Loucy (cell line): ENCODE data around the gene ASF1B.
"Not testable (repeated sequence)": the region's sequence is repeated elsewhere in the genome, so short reads cannot be mapped to it uniquely, and the experiment has no call there.

Experiments used
- H2AFZ ChIP-seq: fragments of 200-600 bp; sonication (generic); 2 replicates; pipeline ENCODE4 v1.6.0; 2016; ENCODE audit warnings: antibody characterized with exemption, mild to moderate bottlenecking, low read length, moderate library complexity
- H3F3A ChIP-seq: fragments of 200-600 bp; 2 replicates; pipeline ENCODE4 v1.6.0; 2016; ENCODE audit warnings: antibody characterized with exemption, low read depth, mild to moderate bottlenecking
- H3K27me3 ChIP-seq: fragments of 200-600 bp; sonication (generic); 2 replicates; pipeline ENCODE4 v1.6.1; 2014; ENCODE audit warnings: low read length, mild to moderate bottlenecking; ENCODE audit not compliant: insufficient read depth, poor library complexity, severe bottlenecking
- H3K36me3 ChIP-seq: fragments of 200-600 bp; sonication (generic); 2 replicates; pipeline ENCODE4 v1.6.1; 2016; ENCODE audit warnings: low read length; ENCODE audit not compliant: insufficient read depth
- H3K4me1 ChIP-seq: fragments of 200-600 bp; sonication (generic); 2 replicates; pipeline ENCODE4 v1.5.1; 2014; ENCODE audit warnings: low read length, mild to moderate bottlenecking; ENCODE audit not compliant: insufficient read depth, poor library complexity, severe bottlenecking
- H3K4me2 ChIP-seq: fragments of 200-600 bp; sonication (generic); 2 replicates; pipeline ENCODE4 v1.6.0; 2014; ENCODE audit warnings: antibody characterized with exemption, low read length, low read depth, mild to moderate bottlenecking; ENCODE audit not compliant: poor library complexity, severe bottlenecking
- H3K4me3 ChIP-seq: fragments of 200-600 bp; sonication (generic); 2 replicates; pipeline ENCODE4 v1.5.1; 2014; ENCODE audit warnings: low read length, mild to moderate bottlenecking, mixed read lengths; ENCODE audit not compliant: poor library complexity, severe bottlenecking
- H3K79me2 ChIP-seq: fragments of 200-600 bp; sonication (generic); 2 replicates; pipeline ENCODE4 v1.6.1; 2014; ENCODE audit warnings: low read length; ENCODE audit not compliant: insufficient read depth
- H3K9ac ChIP-seq: fragments of 200-600 bp; sonication (generic); 2 replicates; pipeline ENCODE4 v1.6.0; 2014; ENCODE audit warnings: mild to moderate bottlenecking, low read depth, low read length, moderate library complexity; ENCODE audit not compliant: poor library complexity, severe bottlenecking
- H3K9me2 ChIP-seq: fragments of 200-600 bp; sonication (generic); replicated peaks from 2 replicates; pipeline ENCODE4 v1.6.1; 2016; ENCODE audit warnings: low read depth, low read length, mixed read lengths
- H3K9me3 ChIP-seq: fragments of 200-600 bp; sonication (generic); 2 replicates; pipeline ENCODE4 v1.6.1; 2014; ENCODE audit warnings: mild to moderate bottlenecking, antibody characterized with exemption, low read length, low read depth; ENCODE audit not compliant: insufficient read depth
- H4K20me1 ChIP-seq: fragments of 200-600 bp; sonication (generic); 2 replicates; pipeline ENCODE4 v1.6.0; 2014; ENCODE audit warnings: antibody characterized with exemption, low read length, mild to moderate bottlenecking; ENCODE audit not compliant: insufficient read depth, poor library complexity, severe bottlenecking
- EZH2phosphoT487 ChIP-seq: fragments of 200-600 bp; IDR thresholded peaks from 2 replicates; pipeline ENCODE4 v1.6.1; 2018; ENCODE audit warnings: antibody characterized with exemption, mild to moderate bottlenecking, moderate library complexity, borderline replicate concordance
- TF ChIP-seq, protein P1 (sequence below): fragments of 200-600 bp; sonication (generic); conservative IDR thresholded peaks from 2 replicates; pipeline ENCODE4 v1.5.1; 2014; ENCODE audit warnings: mild to moderate bottlenecking, antibody characterized with exemption, low read length

The ASF1B gene

DNA sequence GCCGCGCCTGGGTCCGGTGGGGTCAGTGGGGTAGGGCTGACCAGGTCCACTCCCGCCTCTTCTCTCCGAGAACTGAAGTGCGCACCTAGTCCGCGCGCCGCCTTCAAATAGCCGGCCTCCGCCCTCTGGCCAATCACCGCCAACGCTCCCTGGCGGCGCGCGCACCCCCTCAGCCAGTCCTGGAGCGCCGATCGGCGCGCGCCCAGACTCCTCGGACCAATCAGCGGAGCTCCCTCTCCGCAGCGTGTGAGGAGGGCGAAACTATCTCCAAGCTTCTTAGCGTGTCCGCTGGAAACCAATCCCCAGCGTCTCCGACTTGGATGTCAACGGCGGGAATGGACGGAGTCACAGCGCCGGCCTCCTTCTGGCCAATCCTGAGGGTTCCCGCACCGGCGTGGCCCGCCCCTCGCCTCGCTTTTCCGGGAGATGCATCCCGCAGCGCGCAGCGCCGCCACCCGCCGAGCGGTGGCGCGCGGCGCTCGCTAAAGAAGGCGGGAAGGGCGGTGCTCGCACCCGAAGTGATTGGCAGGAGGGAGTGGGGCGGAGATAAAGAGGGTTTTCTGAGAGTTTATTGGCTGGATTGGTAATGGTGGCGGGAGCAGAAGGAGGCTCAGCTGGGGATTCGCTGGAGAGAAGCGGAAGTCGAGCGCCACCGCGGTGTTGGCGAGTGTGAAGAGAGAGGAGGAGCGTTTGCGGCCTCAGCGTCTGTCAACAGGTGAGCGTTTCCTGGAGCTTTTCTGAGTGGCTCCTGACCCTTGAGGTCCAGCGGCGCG is at the start of gene ASF1B:
TSS of gene ASF1B (minus strand) at position 81 of the 773 bp plus-strand sequence. CDS start 133 bp downstream, outside the sequence.
- Histone ChIP-seq H3K9me2 (no peaks in the 10 kb centered on the region), H3K27me3 (no peaks in the 10 kb centered on the region), H3K9ac (peak within 1 kb of the TSS; percentile 97), H3K79me2 (peaks cover 51% of the 10 kb centered on the region), H4K20me1 (peaks cover 15% of the 10 kb centered on the region), H2AFZ (peak within 1 kb of the TSS; percentile 90), H3F3A (no peaks in the 10 kb centered on the region), H3K4me2 (peak within 1 kb of the TSS; percentile 99), H3K4me1 (peaks cover 28% of the 10 kb centered on the region), H3K9me3 (no peaks in the 10 kb centered on the region), H3K4me3 (peak within 1 kb of the TSS; percentile 91), H3K36me3 (no peaks in the 10 kb centered on the region)
- TF ChIP-seq EZH2phosphoT487 = no peak
- TF ChIP-seq, protein P1, sequence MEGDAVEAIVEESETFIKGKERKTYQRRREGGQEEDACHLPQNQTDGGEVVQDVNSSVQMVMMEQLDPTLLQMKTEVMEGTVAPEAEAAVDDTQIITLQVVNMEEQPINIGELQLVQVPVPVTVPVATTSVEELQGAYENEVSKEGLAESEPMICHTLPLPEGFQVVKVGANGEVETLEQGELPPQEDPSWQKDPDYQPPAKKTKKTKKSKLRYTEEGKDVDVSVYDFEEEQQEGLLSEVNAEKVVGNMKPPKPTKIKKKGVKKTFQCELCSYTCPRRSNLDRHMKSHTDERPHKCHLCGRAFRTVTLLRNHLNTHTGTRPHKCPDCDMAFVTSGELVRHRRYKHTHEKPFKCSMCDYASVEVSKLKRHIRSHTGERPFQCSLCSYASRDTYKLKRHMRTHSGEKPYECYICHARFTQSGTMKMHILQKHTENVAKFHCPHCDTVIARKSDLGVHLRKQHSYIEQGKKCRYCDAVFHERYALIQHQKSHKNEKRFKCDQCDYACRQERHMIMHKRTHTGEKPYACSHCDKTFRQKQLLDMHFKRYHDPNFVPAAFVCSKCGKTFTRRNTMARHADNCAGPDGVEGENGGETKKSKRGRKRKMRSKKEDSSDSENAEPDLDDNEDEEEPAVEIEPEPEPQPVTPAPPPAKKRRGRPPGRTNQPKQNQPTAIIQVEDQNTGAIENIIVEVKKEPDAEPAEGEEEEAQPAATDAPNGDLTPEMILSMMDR = peak; percentile 73

DNA sequence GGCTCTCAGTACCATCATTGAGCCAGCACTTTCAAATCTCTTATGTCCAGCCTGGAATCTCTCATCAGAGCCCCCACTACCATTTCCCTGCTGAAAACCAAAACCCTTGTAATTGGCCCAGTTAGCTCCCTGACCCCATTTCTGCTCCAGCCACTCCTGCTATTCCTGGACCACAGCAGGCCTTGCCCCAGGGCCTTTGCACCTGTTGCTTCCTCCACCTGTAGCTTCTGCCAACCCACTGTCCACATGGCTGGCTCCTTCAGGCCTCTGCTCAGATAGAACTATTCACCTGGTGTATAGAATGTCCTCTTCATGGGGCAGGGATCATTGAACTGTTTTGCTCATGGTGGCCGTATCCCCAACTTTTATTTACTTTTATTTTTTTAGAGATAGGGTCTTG is 49.3 kb upstream of the ASF1B start:
- not testable (repeated sequence) for H3K4me3 ChIP-seq, H3K79me2 ChIP-seq, H3K9me2 ChIP-seq, H3F3A ChIP-seq, H3K9me3 ChIP-seq, H2AFZ ChIP-seq, H3K36me3 ChIP-seq, H3K4me1 ChIP-seq, H3K9ac ChIP-seq, H3K27me3 ChIP-seq, H4K20me1 ChIP-seq, H3K4me2 ChIP-seq

DNA sequence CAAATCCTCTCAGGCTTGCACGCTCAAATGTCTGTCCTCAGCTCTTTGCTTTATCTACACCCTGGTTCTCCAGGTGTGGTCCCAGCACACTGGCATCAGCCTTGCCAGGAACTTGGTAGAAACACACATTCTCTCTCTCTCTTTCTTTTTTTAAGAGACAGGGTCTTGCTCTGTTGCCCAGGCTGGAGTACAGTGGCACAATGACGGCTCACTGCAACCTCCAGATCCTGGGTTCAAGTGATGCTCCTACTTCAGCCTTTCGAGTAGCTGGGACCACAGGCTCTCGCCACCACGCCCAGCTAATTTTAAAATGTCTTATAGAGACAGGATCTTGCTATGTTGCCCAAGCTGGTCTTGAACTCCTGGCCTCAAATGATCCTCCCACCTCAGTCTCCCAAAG is 48.8 kb upstream of the ASF1B start:
- H4K20me1 ChIP-seq = no peaks in the 10 kb centered on the region
- no peaks in the 10 kb centered on the region for H3K27me3 ChIP-seq
- no peaks in the 10 kb centered on the region for H3K9me2 ChIP-seq
- no peak for TF ChIP-seq EZH2phosphoT487
- TF ChIP-seq, protein P1 = no peak
- no peak overlapping the region for H3K4me2 ChIP-seq
- H3K4me1 ChIP-seq = no peaks in the 10 kb centered on the region
- H3F3A ChIP-seq = no peaks in the 10 kb centered on the region
- H3K79me2 ChIP-seq = peaks cover 3% of the 10 kb centered on the region; the same call in 1 of the 2 replicates
- no peaks in the 10 kb centered on the region for H3K36me3 ChIP-seq
- no peak overlapping the region for H3K4me3 ChIP-seq
- H3K9me3 ChIP-seq = no peaks in the 10 kb centered on the region
- no peak overlapping the region for H3K9ac ChIP-seq
- H2AFZ ChIP-seq = no peak overlapping the region
